ENCODE measurements around the gene FBLN2.

The FBLN2 gene

GRCh38 chr3:13682331-13683013 is 133.5 kb downstream of the FBLN2 start:
- FAIRE-seq (no peak), DNase-seq (ENCODE audit: low spot score) (no peak)

GRCh38 chr3:13683288-13683687 is 134.4 kb downstream of the FBLN2 start:
- DNase-seq (ENCODE audit: low spot score) (no peak), FAIRE-seq (no peak)

GRCh38 chr3:13683772-13684171 is 134.8 kb downstream of the FBLN2 start:
- FAIRE-seq (no peak), DNase-seq (ENCODE audit: low spot score) (no peak)

DNA sequence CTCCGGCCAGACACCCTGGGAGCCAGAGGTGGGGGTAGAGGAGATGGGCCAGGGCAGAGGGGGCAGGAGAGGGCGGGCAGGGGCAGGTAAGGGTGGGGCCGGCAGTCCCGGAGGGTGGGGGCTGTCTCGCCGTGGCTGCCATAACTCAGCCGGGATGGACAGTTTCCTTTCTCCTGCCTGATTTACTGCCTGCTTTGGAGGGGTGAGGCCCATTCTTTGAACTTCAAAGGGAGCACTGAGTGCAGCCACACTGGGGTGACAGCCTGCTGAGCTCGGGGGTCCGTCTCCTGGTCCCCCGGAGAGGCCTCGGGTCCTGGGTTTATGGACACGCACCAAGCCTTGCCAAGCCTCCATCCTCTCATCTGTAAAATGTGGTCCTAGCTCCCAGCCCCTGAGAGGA is 135.4 kb downstream of the FBLN2 start:
- FAIRE-seq (no peak), DNase-seq (ENCODE audit: low spot score) (no peak)

DNA sequence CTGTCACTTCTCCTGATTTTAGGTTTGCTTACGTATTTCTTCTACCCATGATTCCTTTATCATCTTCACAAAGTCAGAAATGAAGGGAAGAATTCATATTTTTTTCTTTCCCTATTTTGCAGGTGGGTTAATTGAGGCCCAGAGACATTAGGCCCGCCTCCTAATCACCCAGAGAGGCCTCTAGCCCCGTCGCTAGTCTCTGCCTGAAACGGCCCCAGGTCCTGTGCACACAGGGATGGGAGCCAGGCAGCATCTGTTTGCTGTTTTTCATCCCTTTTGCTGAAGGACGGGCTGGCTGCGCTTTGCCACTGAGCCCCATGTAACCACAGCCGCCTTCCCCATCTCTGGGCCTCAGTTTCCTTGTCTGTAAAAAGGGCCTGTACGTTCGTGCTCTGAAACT is 135.9 kb downstream of the FBLN2 start:
- no peak for FAIRE-seq
- DNase-seq (ENCODE audit: low spot score), result no peak

DNA sequence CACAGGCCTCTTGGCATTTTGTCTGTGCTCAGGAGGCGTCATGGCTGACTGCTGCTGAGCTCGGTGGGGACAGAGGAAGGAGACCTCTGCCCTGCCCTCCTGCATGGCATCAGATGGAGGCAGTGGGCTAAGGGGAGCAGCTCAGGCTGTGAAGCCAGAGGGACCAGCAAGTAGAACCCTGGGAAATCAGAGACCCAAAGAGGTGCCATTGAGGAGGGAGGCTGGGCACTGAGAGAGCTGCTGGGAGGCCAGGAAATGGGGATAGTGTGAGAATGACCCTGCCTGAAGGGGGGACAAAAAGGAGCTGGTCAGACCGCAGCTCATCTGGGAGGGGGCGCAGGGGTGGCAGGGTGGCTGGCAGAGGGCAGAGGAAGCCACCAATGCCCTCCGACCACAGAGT is 136.8 kb downstream of the FBLN2 start:
- no peak for DNase-seq (ENCODE audit: low spot score)
- no peak for FAIRE-seq

DNA sequence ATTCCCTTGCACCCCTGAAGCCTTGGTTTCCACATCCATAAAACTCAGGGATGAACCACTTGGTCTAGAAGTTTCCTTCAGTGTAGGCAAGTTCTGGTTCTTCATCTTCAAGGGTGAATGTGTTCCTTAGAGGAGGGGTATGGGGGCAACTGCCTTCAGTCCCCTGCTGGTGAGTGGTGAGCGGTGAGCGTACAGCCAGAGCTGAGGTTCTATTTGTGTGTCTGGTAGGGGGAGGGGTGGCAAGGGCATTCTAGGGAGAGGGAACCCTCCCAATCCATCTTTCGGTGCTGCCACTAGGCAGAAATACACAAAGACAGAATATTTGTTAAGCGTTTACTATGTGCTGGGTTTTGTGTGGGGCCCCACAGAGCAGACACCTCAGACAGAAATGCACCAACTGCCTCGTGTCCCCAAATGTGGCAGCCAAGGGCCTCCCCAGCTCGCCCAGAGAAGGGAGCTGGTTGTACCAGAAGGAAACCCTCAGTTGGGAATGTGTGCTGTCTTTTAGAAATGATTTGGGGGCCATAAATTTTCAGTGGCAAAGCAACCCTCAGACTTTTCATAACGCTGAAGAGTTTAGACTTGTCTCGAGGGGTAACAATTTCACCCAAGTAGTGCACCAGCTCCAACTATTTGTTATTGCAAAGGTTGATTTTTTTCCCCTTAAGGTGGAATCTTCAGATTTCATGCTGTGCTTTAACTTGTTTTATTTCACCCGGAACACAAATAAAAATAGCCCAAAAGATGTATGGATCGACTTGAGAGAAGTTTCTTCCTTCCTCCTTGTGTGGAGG is 137.6 kb downstream of the FBLN2 start:
- DNase-seq (ENCODE audit: low spot score) (no peak), FAIRE-seq (no peak)

- FAIRE-seq (no peak), DNase-seq (ENCODE audit: low spot score) (no peak)
Measured at GRCh38 chr3:13687517-13687943, 138.6 kb downstream of the FBLN2 start.

Data from RCC 7860 (cell line).